NCI-H1105 (cell line): ENCODE measurements around the gene RPL18.

Experiments used
- DNase-seq: peaks from one replicate; lab custom pipeline; 2025; lab: John Stamatoyannopoulos, UW

Gene RPL18

GRCh38 chr19:48630296-48631063, 11.5 kb upstream of the RPL18 start:
- DNase-seq, result peak; percentile 37

GRCh38 chr19:48629599-48630295, 10.8 kb upstream of the RPL18 start:
- peak; percentile 89 for DNase-seq

- no peak for DNase-seq
These were observed 10.3 kb upstream of the RPL18 start for GRCh38 chr19:48629297-48629598.

- no peak for DNase-seq
These were observed 9.7 kb upstream of the RPL18 start for GRCh38 chr19:48628486-48629296.

GRCh38 chr19:48627865-48628314, 8.9 kb upstream of the RPL18 start:
- no peak for DNase-seq

GRCh38 chr19:48627201-48627864, 8.4 kb upstream of the RPL18 start:
- DNase-seq, result no peak

- no peak for DNase-seq
These were observed 6.9 kb upstream of the RPL18 start for GRCh38 chr19:48625891-48626327.

GRCh38 chr19:48624791-48625723, 6.1 kb upstream of the RPL18 start:
- peak; percentile 21 for DNase-seq

GRCh38 chr19:48624067-48624594, 5.2 kb upstream of the RPL18 start:
- DNase-seq, result peak; percentile 98

GRCh38 chr19:48623556-48624066, 4.6 kb upstream of the RPL18 start:
- no peak for DNase-seq

GRCh38 chr19:48619692-48620585, 961 bp upstream of the RPL18 start:
- DNase-seq, result no peak

- no peak for DNase-seq
These were observed 581 bp downstream of the RPL18 start for GRCh38 chr19:48618278-48618915.

GRCh38 chr19:48617146-48617937, 1.6 kb downstream of the RPL18 start:
- no peak for DNase-seq

- no peak for DNase-seq
These were observed 2.4 kb downstream of the RPL18 start for GRCh38 chr19:48616491-48617056.

GRCh38 chr19:48616041-48616436, 2.9 kb downstream of the RPL18 start:
- DNase-seq, result no peak

- DNase-seq, result no peak
These were observed 3.5 kb downstream of the RPL18 start for GRCh38 chr19:48615231-48616040.
